GF-D8 (cell line): Measurements from ENCODE around the gene BABAM2.
"Not testable (repeated sequence)": the region's sequence is repeated elsewhere in the genome, so short reads cannot be mapped to it uniquely, and the experiment has no call there.

Source experiments
- DNase-seq: peaks from one replicate; lab custom pipeline; 2025; lab: John Stamatoyannopoulos, UW

BABAM2 gene

DNA sequence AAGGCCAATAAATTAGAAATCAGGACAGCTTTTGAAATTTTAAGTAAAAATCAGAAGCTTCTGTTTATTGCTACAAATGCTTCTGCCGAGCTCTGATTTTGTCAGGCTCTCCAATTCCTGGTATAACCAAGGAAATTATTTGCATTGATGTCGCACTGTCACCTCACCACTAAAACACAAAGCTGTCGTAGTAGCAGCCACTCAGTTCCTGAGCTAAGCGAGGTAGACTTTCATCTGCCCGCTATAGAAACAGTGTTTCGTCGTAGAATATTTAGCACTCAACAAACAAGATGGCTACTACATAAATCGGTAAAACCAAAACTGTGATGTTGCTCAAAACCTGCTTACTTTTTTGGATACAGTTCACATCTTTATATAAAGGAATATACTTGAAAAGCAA is 360.8 kb downstream of the BABAM2 start:
- no peak for DNase-seq

GRCh38 chr2:28252311-28252710 is 361.8 kb downstream of the BABAM2 start:
- no peak for DNase-seq

DNA sequence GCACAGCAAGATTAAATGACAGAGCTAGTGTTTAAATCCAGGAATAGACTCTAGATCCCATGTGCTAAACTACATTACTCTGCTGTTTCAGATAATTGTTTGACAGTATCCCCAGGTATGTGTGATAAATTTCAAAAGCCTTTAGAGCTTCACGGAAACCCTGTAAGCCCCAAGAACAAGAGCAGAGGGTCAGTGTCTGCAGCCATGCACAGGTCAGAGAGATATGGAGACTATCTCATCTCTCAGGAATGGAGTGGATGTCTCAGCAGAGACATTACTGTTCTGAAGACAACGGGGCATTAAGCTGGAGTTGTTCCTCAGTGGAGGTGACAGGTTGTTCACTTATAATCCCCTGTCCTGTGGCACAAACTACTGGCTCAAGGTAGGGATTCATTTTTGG is 363.0 kb downstream of the BABAM2 start:
- DNase-seq = no peak

- DNase-seq = not testable (repeated sequence)
These were observed 364.7 kb downstream of the BABAM2 start for GRCh38 chr2:28255231-28255630.

DNA sequence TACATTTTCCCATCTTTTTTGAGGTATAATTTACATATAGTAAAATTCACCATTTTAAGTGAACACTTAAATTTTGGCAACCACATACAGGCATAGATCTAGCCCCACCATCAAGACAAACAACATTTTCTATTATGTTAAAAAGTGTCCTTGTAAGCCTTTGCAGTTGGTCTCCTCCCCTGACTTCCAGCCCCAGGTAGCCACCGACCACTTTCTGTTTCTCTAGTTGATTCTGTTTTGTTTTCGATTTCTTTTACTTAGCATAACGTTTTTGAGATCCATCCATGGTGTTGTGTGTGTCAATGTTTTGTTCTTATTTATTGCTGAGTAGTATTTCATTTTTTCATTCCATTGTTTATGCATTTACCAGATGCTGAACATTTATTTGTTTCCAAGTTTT is 366.7 kb downstream of the BABAM2 start:
- no peak for DNase-seq

DNA sequence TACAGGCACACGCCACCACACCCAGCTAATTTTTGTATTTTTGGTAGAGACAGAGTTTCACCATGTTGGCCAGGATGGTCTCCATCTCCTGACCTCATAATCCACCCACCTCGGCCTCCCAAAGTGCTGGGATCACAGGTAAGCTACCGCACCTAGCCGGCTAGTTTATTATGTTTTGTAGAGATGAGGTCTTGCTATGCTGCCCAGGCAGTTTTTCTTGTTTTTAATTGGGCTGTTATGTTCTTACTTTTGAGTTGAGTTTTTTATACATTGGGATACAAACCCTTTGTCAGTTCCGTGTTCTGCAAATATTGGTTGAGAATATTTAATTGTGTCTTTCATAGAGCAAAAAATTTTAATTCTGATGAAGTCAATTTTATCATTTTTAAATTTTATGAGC is 368.7 kb downstream of the BABAM2 start:
- DNase-seq = not testable (repeated sequence)

- no peak for DNase-seq
These were observed 373.2 kb downstream of the BABAM2 start for GRCh38 chr2:28263690-28264089.

GRCh38 chr2:28267282-28267681 is 376.8 kb downstream of the BABAM2 start:
- DNase-seq = no peak

DNA sequence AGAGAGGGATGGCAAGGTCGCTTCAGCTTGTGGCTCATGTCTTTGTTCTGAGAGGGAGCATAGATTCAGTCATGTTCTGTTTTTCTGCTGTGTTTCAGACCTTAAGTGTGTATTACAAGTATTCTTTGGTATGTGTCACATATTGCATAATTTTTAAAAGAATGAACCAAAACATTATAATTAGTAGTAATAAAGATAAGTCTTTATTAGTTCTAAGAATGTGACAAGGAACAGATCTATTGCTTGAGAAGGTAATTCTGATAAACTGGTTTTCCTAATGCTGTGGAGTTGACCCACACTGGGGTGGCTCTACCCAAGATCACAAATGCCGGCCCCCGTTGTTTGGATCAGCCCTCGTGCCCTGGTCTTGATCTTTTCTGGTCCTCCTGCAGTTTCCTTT is 377.9 kb downstream of the BABAM2 start:
- no peak for DNase-seq

DNA sequence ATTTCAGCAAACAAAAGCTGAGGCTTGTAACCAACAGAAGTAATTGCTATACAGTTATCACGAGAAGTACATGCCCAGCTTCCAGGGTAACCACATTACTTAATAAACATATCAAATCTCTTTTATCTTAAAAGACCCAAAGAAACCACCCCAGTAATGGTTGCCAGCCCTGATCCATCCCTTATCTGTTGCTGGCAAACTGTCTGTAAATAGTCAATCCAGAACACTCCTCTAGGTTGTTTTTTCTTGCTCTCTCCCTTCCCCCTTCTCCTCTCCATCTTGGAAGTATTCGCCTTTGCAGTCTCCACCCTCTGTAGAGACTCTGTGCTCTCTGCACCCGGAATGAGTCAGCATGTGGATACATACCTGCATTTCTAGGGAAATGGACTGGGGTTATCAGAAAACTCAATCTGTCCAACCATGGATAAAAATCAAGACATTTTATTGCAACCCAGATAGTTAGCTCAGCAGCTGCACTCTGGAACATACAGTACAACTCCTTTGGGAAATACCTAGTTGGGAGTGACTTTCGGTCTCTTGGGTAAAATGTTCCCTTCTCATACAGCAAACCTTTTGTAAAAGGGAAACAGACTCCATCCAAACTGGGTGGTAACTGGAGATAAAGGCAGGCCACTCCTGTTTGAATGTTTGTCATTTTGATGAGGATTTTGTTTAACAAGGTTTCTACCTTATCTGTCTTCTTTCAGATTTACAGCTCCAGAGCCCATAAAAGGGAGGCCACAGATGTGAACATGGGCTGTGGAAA is 378.7 kb downstream of the BABAM2 start:
- no peak for DNase-seq

DNA sequence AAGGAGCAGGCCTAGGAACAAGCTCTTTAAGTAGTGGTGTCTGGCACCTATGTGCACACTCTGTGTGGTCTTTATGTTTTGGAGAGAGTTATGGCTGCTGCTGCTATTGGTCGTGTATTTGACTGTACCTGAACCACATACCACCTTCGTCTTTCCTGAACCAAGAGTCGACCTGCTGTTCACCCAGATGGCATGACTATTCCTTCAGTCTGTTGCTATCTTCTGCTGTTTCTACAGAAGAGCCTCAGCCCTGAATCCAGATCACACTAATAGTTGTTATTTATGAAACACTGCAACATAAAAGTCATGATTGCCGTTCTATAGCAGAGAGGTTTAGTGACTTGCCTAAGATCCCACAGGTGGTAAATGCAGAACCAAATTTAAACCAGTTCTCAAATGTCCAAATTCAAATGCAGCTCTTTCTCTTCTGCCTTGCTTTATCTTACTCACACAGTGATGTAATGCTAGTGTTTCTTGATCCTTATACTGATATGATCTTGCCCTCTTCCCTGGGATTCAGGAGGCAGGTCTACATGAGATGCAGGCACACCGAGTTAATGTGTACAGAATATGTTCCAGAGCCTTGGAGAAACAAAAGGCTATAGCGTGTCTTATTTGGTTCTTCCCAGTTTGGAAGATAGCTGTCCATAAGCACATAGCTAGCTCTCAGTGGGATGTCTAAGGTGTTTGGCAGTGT is 380.1 kb downstream of the BABAM2 start:
- DNase-seq = no peak

DNA sequence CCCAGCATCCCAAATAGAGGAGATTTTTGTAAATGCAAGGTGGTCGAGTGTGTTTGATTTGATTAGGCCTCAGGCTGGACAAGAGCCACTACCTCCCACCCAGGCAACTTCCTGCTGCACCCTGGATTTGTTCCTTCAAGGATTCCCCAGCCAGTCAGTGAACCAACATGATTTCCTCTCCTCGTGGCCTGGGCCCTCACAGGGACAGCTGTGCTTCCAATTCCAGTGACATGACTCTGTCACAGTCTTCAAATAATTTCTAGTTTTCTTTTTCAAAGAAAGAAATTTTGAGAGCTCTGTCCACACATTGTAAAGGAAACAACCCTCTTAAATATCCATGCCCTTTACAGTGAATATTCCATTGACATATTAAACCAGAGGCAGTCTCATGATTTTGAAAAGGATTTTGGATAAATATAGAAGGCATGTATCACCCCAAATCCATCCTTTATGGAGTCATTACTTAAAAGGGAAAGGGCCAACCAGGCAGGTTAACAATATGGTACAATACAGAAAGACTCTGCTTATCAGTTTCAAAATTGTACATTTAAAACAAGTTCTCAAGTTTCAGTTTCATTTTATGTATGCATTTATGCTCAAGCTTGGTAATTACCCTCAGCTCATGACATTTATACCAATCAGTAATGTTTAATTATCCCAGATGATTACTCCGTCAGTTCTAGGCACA is 380.8 kb downstream of the BABAM2 start:
- DNase-seq = no peak

DNA sequence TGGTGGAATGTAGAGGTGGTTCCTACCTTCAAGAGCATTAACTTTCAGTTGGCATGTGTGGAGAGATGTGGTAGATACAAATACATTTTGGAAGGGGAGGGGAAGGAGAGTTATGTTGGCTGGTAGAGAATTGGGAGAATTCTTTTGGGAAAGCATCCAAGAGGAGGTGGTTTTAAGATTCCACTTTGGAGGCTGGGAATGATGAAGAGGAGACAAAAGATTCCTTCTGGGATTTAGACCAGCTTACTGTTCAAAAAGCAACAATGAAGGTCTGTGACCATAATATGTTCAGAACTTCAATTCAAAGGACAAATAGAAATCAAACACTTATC is 381.4 kb downstream of the BABAM2 start:
- DNase-seq = no peak

DNA sequence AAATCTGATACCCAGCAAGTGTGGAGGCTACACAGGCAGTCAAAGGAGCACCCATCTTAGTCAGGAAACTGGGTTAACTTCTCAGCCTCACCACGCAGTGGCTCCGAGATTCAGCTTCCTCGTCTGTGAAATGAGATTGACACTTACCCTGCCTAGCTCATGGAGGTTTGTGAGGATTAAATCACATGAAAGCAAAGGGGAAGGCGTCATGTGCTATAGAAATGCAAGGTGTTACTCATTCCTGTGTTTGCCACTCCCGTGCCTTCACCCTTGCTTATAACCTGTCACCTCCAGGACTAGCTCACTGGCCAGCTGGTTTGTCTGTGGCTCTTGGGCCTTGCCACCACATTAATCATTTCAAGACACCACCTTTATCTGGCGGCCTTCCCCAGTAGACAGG is 383.2 kb downstream of the BABAM2 start:
- no peak for DNase-seq

- DNase-seq = no peak
These were observed 384.6 kb downstream of the BABAM2 start for GRCh38 chr2:28274911-28275685.

GRCh38 chr2:28276076-28276618 is 385.6 kb downstream of the BABAM2 start:
- no peak for DNase-seq

DNA sequence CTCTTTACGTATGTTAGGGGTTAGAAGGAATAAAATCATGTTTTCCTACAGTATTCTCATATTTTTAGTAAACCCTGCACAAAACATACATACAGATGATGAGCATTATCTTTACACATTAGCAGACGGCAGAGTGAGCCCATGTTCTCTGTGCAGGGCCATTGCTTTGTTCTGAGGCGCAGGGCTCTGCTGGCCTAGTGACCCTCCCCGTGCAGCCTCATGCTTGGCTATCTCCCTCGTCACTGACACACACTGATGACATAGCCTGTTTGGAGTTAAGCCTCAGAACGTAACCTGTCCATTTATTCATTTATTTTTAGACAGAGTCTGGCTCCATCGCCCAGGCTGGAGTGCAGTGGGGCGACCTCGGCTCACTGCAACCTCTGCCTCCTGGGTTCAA is 386.3 kb downstream of the BABAM2 start:
- DNase-seq = no peak

DNA sequence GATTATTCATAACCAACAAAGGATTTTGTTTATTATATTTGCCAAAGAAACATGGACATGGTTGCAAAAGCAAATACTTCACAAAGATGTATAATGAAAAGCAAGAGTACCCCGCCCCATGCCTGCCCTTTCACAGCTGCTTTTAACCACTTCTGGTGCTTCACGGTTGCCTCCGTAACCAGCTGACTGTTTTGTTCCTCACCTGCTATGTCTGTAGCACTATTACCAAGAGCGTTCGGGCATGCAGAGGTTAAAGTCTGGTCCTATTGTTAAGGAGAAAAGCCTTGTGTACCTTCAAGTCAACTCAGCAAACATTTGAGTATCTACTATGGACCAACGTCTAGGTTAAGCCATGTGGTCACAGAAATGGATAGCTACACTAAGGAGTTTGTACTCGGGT is 386.9 kb downstream of the BABAM2 start:
- DNase-seq = no peak

GRCh38 chr2:28279371-28279770 is 388.8 kb downstream of the BABAM2 start:
- no peak for DNase-seq

- no peak for DNase-seq
These were observed 390.1 kb downstream of the BABAM2 start for GRCh38 chr2:28280619-28281018.

DNA sequence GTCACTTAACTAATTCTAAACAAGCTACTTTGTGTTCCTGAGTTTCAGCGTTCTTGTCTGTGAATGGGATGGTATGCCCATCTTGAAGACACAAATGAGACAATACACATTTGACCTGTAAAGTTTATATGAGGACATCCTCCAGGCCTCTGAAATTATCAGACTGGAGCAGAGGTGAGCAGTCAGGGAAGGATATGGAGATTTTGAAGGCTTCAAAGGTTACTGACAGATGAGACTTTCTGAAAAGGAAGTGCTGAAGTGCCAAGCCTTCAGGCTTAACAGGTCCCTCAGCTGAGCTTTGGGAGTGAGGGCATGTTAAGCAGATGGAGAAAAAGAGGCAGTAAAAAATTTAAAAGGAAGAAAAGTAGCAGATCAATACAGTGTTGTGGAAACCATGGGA is 391.2 kb downstream of the BABAM2 start:
- no peak for DNase-seq

DNA sequence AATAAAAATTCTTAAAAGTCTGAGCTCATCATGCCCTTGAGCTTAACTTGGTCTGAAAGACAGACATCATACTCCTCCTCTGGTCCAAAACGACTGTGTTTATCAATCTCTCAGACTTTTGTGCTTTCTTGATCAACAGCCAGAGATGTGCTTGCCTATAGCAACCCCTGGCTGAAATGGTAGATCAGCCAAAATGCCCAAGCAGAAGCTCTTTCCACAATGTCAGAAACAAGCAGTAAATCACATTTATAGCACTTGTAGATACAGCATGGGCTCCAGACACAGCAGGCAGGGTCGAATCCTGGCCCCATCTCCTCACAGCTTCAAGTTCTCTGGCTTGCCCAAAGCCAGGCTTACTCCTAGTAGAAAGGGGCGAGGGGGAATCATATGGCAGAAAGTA is 391.7 kb downstream of the BABAM2 start:
- no peak for DNase-seq
